ENCODE measurements around the gene PXYLP1. TPM values are rescaled to one million over a fixed set of nuclear protein-coding genes. Genes with fewer than 3 reads are reported as not detected.

The PXYLP1 gene
- total RNA-seq, 1 donor from 2014 or later = 3.9 TPM

- no peak for DNase-seq (ENCODE audit: low read depth)
Measured at GRCh38 chr3:141248064-141248463, 16.4 kb downstream of the PXYLP1 start.

- DNase-seq (ENCODE audit: low read depth) = no peak
Measured at GRCh38 chr3:141249041-141249440, 17.4 kb downstream of the PXYLP1 start.

- DNase-seq (ENCODE audit: low read depth) = no peak
Measured at GRCh38 chr3:141250342-141250741, 18.7 kb downstream of the PXYLP1 start.

- no peak for DNase-seq (ENCODE audit: low read depth)
Measured at GRCh38 chr3:141250828-141251227, 19.2 kb downstream of the PXYLP1 start.

GRCh38 chr3:141253326-141253725 lies 21.7 kb downstream of the PXYLP1 start:
- DNase-seq (ENCODE audit: low read depth) = no peak

- DNase-seq (ENCODE audit: low read depth) = no peak
Measured at GRCh38 chr3:141253811-141254210, 22.2 kb downstream of the PXYLP1 start.

GRCh38 chr3:141255137-141255845 lies 23.7 kb downstream of the PXYLP1 start:
- DNase-seq (ENCODE audit: low read depth) = peak; percentile 85

GRCh38 chr3:141255846-141256261 lies 24.2 kb downstream of the PXYLP1 start:
- DNase-seq (ENCODE audit: low read depth) = peak; percentile 67

- DNase-seq (ENCODE audit: low read depth) = no peak
Measured at GRCh38 chr3:141256820-141257219, 25.2 kb downstream of the PXYLP1 start.

- no peak for DNase-seq (ENCODE audit: low read depth)
Measured at GRCh38 chr3:141257961-141258360, 26.3 kb downstream of the PXYLP1 start.

GRCh38 chr3:141258973-141259372 lies 27.3 kb downstream of the PXYLP1 start:
- DNase-seq (ENCODE audit: low read depth) = no peak

GRCh38 chr3:141259821-141260629 lies 28.4 kb downstream of the PXYLP1 start:
- DNase-seq (ENCODE audit: low read depth) = no peak

GRCh38 chr3:141260630-141260927 lies 29.0 kb downstream of the PXYLP1 start:
- no peak for DNase-seq (ENCODE audit: low read depth)

GRCh38 chr3:141261472-141262307 lies 30.1 kb downstream of the PXYLP1 start:
- DNase-seq (ENCODE audit: low read depth) = peak; percentile 44

- no peak for DNase-seq (ENCODE audit: low read depth)
Measured at GRCh38 chr3:141262308-141262705, 30.7 kb downstream of the PXYLP1 start.

GRCh38 chr3:141266186-141266585 lies 34.6 kb downstream of the PXYLP1 start:
- no peak for DNase-seq (ENCODE audit: low read depth)

GRCh38 chr3:141266797-141267555 lies 35.4 kb downstream of the PXYLP1 start:
- DNase-seq (ENCODE audit: low read depth) = no peak

GRCh38 chr3:141267629-141268028 lies 36.0 kb downstream of the PXYLP1 start:
- DNase-seq (ENCODE audit: low read depth) = no peak

GRCh38 chr3:141268306-141268705 lies 36.7 kb downstream of the PXYLP1 start:
- DNase-seq (ENCODE audit: low read depth) = no peak

GRCh38 chr3:141268791-141269190 lies 37.2 kb downstream of the PXYLP1 start:
- no peak for DNase-seq (ENCODE audit: low read depth)

GRCh38 chr3:141269961-141270360 lies 38.3 kb downstream of the PXYLP1 start:
- DNase-seq (ENCODE audit: low read depth) = no peak

Measured in myocyte (in vitro differentiated cells).